ENCODE results near the gene C4A. TPM values are rescaled to one million over a fixed set of nuclear protein-coding genes. Genes with fewer than 3 reads are reported as not detected.

C4A gene
- total and polyA plus RNA-seq, 12 donors = 30.1 to 367 (median 57.4) TPM

- ATAC-seq (no peak), DNase-seq (no peak)
- Histone ChIP-seq H3K9me3 (no peaks in the 10 kb centered on the region), H3K27me3 (no peaks in the 10 kb centered on the region), H3K36me3 (peaks cover 0 to 74% (median 54%) of the 10 kb centered on the region in 9 donors), H3K27ac (no peak overlapping the region), H3K4me1 (peaks cover 6 to 27% (median 20%) of the 10 kb centered on the region in 9 donors), H3K4me3 (no peak overlapping the region)
- intact Hi-C loops (cut with DNase I) = no loop called here
- WGBS, 2 donors = 95 to 96% methylated on average over 12 of the region's 12 CpGs
- TF ChIP-seq CTCF (IDR thresholded peaks at IDR 0.05) = no peak
Observed at GRCh38 chr6:31961616-31962015, 20.2 kb upstream of the C4A start.

DNA sequence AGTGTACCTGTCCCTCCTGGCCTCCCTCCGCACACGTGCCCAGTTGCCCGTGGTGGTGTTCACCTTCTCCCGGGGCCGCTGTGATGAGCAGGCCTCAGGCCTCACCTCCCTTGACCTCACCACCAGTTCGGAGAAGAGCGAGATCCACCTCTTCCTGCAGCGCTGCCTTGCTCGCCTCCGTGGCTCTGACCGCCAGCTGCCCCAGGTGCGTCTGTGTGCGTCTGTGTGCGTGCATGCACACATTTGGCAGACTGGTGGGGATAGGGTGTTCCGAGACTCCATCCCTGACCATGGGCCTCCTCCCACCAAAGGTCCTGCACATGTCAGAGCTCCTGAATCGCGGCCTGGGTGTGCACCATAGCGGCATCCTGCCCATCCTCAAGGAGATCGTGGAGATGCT is 17.9 kb upstream of the C4A start:
- Histone ChIP-seq H3K27me3 (no peaks in the 10 kb centered on the region), H3K27ac (no peak overlapping the region), H3K4me3 (no peak overlapping the region), H3K4me1 (peaks cover 0 to 13% (median 9%) of the 10 kb centered on the region in 9 donors), H3K36me3 (peaks cover 0 to 89% (median 74%) of the 10 kb centered on the region in 9 donors), H3K9me3 (no peaks in the 10 kb centered on the region)
- WGBS, 2 donors = 96% methylated on average over 19 of the region's 19 CpGs
- no peak for DNase-seq
- intact Hi-C loops (cut with DNase I) = no loop called here
- no peak for TF ChIP-seq CTCF (IDR thresholded peaks at IDR 0.05)
- ATAC-seq = no peak

DNA sequence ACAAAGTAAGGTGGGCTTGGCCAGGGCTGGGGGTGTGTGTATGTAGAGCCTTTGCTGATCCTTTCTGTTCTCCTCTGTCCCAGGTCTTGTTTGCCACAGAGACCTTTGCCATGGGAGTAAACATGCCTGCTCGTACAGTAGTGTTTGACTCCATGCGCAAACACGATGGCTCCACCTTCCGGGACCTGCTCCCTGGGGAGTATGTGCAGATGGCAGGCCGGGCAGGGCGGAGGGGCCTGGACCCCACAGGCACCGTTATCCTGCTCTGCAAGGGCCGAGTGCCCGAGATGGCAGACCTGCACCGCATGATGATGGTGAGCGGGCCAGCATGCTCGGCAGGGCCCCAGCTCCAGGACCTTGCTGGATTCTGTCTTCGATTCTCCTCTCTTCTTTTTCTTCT is 16.2 kb upstream of the C4A start:
- H3K4me3 ChIP-seq = no peak overlapping the region
- no peak for DNase-seq
- H3K27me3 ChIP-seq = no peaks in the 10 kb centered on the region
- peaks cover 0 to 100% (median 68%) of the 10 kb centered on the region in 9 donors for H3K36me3 ChIP-seq
- ATAC-seq = no peak
- TF ChIP-seq CTCF (IDR thresholded peaks at IDR 0.05) = no peak
- intact Hi-C loops (cut with DNase I) = no loop called here
- H3K4me1 ChIP-seq = peaks cover 0 to 8% (median 4%) of the 10 kb centered on the region in 9 donors
- H3K27ac ChIP-seq = no peak overlapping the region
- 89 to 92% methylated on average over 13 of the region's 13 CpGs for WGBS, 2 donors
- no peaks in the 10 kb centered on the region for H3K9me3 ChIP-seq

DNA sequence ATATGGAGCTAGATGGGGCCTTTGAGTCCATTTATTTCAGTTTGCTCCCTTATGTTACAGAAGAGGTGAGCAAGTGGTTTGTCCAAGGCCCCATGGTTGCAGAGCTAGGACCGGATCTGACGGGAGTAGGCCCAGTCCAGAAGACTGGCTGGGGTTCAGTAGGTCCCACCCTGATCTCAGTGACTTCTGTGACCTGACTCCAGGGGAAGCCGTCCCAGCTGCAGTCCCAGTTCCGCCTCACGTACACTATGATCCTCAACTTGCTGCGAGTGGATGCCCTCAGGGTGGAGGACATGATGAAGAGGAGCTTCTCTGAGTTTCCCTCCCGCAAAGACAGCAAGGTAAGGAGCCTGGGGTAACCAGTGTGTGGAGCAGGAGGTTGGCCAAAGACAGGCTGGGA is 15.4 kb upstream of the C4A start:
- no peaks in the 10 kb centered on the region for H3K9me3 ChIP-seq
- peaks cover 0 to 16% (median 12%) of the 10 kb centered on the region in 9 donors for H3K4me1 ChIP-seq
- no peak overlapping the region for H3K4me3 ChIP-seq
- intact Hi-C loops (cut with DNase I) = no loop called here
- DNase-seq (no peak), ATAC-seq (no peak)
- peaks cover 0 to 93% (median 62%) of the 10 kb centered on the region in 9 donors for H3K36me3 ChIP-seq
- no peak overlapping the region for H3K27ac ChIP-seq
- no peak for TF ChIP-seq CTCF (IDR thresholded peaks at IDR 0.05)
- 87 to 88% methylated on average over 7 of the region's 7 CpGs for WGBS, 2 donors
- no peaks in the 10 kb centered on the region for H3K27me3 ChIP-seq
